GM21737 (cell line): Measurements from ENCODE around the gene PCP4L1.

Source experiments
- ATAC-seq: cut with Tn5 transposase; IDR thresholded peaks from one replicate; pipeline ENCODE4 v1.9.1; 2021; ENCODE audit warnings: mild to moderate bottlenecking, moderate library complexity; ENCODE audit not compliant: unreplicated experiment

PCP4L1 gene

GRCh38 chr1:161265305-161265704 is 6.8 kb downstream of the PCP4L1 start:
- no peak for ATAC-seq

DNA sequence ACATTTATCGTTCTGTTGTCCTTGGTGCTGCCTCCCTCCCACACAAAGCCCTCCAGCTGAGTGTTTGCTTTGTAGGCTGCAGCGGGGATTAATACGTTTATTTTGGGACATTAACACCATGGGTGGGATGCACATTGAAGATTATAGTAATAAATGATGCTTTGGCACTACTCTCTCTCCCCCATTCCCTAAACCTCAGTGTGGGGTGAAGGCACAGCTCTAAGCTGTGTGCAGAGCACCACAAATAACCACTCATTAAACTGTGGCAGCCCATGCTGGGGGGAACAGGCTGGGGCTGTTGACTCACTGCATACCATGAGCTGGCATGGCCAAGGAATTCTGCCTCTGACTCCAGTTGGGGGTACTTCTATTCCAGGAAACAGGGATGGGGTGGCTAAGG is 7.7 kb downstream of the PCP4L1 start:
- no peak for ATAC-seq

- ATAC-seq: no peak
These were observed 8.3 kb downstream of the PCP4L1 start for GRCh38 chr1:161266836-161267235.

DNA sequence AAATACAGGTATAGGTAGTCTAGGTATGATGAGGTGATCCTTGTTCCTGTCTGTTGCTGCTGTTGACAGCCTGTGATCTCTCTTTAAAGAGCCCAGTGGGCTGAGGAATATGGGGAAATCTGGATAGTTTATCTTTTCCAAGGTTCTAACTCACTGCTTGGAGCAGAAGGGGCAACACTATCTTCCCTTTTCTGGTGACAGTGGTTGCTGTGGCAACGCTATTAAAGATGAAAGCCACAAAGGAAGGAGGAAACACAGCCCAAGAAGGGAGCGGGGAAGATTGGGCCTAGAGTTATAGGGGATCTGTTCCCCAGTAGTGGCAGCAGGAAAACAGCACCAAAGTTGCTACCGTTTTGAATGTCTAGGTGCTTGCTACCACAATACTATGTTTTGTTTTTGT is 8.8 kb downstream of the PCP4L1 start:
- ATAC-seq: no peak

DNA sequence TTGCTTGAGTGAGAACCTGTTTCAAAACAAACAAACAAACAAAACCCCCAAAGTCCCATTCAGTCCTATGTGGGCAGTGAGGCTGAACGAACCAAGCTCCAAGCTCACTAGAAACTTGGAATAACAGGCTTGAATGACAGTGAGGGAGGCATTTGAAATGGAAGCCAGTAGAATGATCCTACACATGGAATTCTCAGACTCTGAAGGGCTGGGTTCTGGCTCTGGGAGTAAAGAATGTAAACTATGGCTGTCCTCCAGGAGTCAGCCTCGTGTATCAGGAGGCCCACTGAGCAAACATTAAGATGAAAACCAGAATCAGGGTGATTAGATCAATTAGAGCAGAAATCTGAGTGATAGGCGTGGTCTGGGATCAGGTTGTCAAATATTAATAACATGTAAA is 14.9 kb downstream of the PCP4L1 start:
- ATAC-seq: no peak

- no peak for ATAC-seq
These were observed 16.3 kb downstream of the PCP4L1 start for GRCh38 chr1:161274874-161275273.

- ATAC-seq: no peak
These were observed 24.4 kb downstream of the PCP4L1 start for GRCh38 chr1:161282991-161283390.

- ATAC-seq: no peak
These were observed 26.6 kb downstream of the PCP4L1 start for GRCh38 chr1:161285113-161285512.

DNA sequence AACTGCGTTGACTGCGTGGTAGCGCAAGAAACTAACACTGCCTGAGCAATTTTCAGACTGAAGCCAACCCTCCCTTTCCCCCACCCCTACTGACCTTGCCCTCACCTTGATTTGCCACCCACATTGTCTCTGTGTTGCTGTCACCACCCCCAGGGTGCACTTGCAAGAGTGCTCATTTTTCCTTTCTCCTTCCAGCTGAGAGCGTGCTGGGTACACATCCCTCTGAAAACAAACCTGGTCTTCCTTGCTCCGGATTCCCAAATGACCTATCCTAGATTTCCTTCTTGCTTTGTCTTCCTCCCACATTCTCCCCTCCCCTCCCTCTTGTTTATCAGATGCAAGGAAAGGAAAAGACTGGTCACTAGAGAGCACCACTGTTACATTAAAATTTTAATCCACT is 27.0 kb downstream of the PCP4L1 start:
- ATAC-seq: no peak

DNA sequence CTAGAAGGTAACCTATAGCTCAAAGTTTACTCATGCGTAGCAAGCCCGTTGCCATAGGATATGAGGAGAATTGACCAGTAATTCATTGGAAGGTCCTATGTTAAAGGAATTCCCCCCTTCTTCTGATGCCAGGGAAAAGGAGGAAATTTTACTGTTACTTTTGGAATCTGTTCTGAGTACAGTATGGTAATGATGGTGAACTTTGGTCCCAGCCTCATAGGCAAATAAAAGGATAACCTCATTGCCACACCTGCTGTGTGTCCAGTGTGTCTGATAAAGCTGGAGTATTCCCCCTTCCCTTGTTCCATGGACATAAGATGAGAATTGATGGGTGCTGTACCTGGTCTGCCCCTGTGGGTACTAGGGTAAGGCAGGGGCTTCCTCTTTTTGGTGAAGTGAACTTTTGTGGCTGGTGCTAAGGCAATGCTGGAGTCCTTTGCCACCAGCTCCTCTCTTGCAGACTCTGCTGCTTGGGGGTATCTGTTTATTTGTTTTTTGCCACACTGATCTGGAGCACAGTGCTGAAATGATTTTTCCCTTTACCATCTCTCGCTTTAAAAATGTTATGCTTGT is 29.0 kb downstream of the PCP4L1 start:
- ATAC-seq: no peak

- no peak for ATAC-seq
These were observed 32.2 kb downstream of the PCP4L1 start for GRCh38 chr1:161290779-161291178.

GRCh38 chr1:161297415-161297814 is 38.9 kb downstream of the PCP4L1 start:
- no peak for ATAC-seq

DNA sequence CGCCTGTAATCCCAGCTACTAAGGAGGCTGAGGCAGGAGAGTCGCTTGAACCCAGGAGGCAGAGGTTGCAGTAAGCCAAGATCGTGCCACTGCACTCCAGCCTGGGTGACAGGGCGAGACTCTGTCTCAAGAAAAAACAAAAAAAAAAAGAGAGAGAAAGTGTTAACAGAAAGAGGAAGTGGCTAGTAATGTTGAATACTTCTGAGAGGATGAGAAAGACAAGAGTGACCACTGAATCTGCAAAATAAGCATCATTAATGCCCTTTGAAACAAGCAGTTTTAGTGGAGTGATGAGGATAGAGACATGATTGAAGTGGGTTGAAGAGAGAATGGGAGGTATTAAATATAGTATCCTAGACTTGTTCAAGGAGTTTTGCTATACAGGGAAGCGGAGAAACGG is 39.6 kb downstream of the PCP4L1 start:
- ATAC-seq: no peak

GRCh38 chr1:161299347-161299746 is 40.8 kb downstream of the PCP4L1 start:
- ATAC-seq: no peak

GRCh38 chr1:161300478-161300877 is 41.9 kb downstream of the PCP4L1 start:
- no peak for ATAC-seq

- no peak for ATAC-seq
These were observed 46.7 kb downstream of the PCP4L1 start for GRCh38 chr1:161304927-161305866.

- ATAC-seq: peak; percentile 73
These were observed 47.4 kb downstream of the PCP4L1 start for GRCh38 chr1:161305867-161306519.

DNA sequence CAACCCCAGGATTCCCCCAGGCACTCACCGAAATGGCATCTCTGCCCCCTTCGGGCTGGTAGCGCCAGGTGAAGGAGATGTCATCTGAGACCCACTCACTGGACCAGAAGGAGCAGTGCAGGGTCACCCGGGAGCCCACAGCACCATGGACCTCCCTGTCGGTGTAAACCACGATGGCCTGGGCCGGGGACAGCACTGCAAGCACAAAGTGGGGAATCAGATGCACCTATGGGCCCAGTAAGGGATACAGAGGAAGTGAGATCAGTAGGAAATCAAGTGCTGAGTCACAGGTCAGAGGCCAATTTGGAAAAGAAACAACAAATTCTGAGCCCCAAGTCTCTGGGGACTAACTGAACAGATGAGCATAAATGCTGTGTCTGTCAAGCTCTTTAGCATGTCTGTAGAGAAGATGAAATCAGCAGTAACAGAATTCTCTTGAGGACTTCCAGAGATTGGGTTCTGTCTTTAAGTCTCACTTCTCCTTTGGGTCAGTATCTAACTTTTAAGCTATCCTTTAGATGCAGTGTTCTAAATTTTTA is 48.8 kb downstream of the PCP4L1 start:
- no peak for ATAC-seq

DNA sequence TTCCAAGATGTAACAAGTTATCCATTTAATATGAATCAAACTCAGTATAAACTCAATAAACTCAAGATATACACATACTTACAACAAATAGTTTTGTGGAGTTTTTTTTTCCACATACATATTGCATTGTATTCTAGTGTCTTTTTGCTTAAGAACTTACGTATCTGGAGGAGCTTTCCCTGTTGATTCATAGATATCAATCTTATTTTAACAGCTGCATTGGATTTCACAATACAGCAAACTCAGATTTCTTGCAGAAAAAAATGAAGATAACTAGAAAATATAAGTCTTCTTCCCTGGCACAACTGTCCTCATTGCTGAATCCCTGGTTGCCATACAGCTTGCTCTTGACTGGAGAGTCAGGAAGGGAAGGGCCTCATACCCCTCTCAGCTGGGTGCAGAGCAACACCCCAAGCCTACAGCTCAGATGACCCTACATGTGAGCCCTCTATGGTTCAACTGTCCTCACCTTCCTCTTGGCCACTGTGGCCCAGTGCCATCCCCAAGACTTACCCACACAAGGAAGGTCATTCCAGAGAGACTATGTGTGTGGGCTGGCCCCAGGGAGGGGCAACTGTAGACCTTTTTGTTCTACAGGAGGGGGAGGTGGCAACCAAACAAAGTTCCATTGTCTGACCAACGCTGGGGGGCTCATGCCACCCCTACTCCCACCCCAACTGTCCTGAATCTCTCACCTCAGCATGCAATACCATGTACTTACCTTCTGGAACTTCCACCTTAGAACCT is 49.5 kb downstream of the PCP4L1 start:
- no peak for ATAC-seq

- ATAC-seq: no peak
These were observed 51.3 kb downstream of the PCP4L1 start, which contains the start of gene MPZ for GRCh38 chr1:161309868-161310267. Gene MPZ (minus strand): TSS chr1:161309968. CDS start chr1:161309905, 63 bp downstream.
